ENCODE results near the gene LRRC23.

Gene LRRC23

DNA sequence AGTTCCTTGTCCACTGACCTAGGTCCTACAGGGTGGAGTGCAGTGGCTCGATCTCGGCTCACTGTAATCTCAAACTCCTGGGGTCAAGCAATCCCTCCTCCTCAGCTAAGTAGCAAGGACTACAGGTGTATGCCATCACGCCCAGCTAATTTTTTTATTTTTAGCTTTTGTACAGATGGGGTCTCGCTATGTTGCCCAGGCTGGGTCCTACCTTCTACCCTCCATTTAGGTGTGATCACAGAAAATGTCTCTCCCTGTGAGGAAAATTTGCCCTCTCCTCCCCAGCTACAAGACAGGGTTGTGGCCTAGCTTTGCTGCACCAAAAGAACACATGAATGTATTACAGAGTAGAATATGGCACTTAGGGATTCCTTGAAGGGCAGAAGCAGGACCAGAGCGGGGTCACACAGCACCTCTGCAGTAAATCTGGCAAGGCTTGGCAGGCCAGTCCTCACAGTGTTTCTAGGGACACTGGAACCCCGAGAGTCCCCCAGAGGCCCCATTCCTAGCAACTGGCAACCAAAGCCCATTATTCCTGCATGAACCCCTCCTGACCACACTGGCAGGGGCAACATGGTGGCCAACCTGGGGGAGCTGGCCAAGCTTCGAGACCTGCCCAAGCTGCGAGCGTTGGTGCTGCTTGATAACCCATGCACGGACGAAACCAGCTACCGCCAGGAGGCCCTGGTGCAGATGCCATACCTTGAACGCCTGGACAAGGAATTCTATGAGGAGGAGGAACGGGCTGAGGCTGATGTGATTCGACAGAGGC is 7.7 kb downstream of the LRRC23 start:
- TF ChIP-seq CTCF (IDR thresholded peaks at IDR 0.05; ENCODE audit: insufficient read depth, low read depth, low read length, missing control alignments) = no peak
- no peak for DNase-seq (ENCODE audit: low read depth)
- H3K4me3 ChIP-seq (ENCODE audit: low read length) = no peak overlapping the region

DNA sequence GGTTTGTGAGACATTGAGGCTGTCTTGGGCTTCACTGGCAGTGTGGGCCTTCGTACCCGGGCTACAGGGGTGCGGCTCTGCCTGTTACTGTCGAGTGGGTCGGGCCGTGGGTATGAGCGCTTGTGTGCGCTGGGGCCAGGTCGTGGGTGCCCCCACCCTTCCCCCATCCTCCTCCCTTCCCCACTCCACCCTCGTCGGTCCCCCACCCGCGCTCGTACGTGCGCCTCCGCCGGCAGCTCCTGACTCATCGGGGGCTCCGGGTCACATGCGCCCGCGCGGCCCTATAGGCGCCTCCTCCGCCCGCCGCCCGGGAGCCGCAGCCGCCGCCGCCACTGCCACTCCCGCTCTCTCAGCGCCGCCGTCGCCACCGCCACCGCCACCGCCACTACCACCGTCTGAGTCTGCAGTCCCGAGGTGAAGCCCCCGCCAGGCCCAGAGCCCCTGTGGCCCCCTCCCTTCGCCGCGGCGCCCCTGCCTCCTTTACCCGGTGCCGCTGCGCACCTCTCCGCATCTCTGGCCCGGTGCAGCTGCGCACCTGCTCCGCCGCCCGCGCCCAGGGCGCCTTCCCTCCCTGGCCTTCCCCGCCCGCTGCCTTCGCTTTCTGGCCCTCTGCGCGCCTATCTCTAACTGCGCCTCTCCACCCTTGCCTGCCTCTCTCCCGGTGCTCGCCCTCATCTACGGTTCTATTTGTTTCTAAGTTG is 9.8 kb downstream of the LRRC23 start, which contains the start of gene ENO2:
Gene ENO2 (plus strand): TSS at position 335 of the 701 bp plus-strand sequence. CDS start 1,253 bp downstream, outside the sequence.
- peak; percentile 63 for DNase-seq (ENCODE audit: low read depth)
- peak within 1 kb of the TSS; percentile 38 for H3K4me3 ChIP-seq (ENCODE audit: low read length)
- no peak for TF ChIP-seq CTCF (IDR thresholded peaks at IDR 0.05; ENCODE audit: insufficient read depth, low read depth, low read length, missing control alignments)

DNA sequence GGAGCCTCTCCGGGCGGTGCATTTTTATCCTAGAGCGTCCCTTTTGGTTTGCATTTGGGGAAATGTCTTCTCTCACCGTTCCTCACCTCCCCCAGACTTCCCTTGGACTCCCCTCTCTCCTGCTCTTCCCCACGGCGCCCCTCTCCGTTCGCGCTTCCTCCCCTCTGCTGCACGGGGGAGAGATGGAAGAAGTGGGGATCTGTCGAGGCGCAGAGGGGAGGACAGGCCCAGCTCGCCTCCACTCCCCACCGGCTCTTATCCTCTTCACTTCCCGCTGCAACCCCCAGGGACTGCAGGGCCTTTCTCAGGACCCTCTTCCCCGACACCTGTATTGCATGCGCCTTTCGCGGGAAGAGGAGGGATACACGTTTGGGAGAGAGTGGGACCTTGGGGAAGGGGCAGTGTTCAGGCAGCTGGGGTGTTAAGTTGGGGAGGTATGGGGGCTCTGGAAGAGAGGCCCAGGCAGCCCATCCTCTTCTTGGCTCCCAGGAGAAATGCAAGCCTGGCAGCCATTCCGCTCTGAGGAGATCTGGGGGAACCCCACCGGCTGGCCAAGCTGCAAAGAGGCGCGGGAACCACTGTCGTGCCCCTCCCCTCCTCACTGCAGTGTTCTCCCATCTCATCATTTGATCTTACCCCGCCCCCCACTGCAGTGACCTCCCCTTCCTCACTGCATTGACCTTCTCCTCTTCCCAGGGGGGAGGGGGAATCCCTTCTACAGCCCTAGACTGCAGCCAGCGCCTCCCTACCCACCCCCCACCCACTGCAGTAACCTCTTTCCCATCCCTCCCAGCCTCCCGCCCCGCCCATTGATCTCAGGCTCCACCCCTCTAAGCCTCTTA is 10.5 kb downstream of the LRRC23 start:
- peak overlapping the region; percentile 38 for H3K4me3 ChIP-seq (ENCODE audit: low read length)
- no peak for DNase-seq (ENCODE audit: low read depth)
- TF ChIP-seq CTCF (IDR thresholded peaks at IDR 0.05; ENCODE audit: insufficient read depth, low read depth, low read length, missing control alignments) = no peak

GRCh38 chr12:6915789-6916285 is 11.2 kb downstream of the LRRC23 start:
- no peak for TF ChIP-seq CTCF (IDR thresholded peaks at IDR 0.05; ENCODE audit: insufficient read depth, low read depth, low read length, missing control alignments)
- no peak overlapping the region for H3K4me3 ChIP-seq (ENCODE audit: low read length)
- no peak for DNase-seq (ENCODE audit: low read depth)

DNA sequence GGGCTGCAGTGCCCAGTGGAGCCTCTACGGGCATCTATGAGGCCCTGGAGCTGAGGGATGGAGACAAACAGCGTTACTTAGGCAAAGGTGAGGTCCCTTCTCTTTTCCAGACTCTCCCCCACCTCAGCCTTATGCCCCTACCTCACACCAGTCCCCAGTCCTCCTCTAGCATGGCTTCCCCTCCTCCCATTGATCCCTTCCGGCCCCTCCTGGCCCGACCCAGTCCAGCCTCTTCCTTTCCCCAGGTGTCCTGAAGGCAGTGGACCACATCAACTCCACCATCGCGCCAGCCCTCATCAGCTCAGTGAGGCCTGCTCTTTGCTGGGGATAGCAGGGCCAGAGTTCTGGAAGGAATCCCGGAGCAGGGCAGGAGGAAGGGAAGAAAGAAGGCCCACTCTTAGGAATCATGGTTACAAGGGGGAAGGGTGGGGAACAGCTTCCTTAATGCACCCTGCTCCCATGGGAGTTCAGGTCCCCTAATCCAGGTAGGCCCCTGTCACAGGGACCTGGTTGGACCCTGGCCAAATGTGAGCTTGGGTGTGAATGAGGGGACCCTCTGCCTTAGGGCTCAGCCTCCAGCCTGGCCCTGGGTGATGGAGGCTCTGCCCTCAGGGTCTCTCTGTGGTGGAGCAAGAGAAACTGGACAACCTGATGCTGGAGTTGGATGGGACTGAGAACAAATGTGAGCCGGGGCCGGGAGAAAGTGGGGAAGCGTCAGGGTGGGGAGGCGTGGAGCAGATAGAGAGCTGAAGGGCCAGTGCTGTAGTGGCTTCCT is 12.0 kb downstream of the LRRC23 start:
- no peak for DNase-seq (ENCODE audit: low read depth)
- no peak overlapping the region for H3K4me3 ChIP-seq (ENCODE audit: low read length)
- TF ChIP-seq CTCF (IDR thresholded peaks at IDR 0.05; ENCODE audit: insufficient read depth, low read depth, low read length, missing control alignments) = no peak
